22Rv1 (cell line): ENCODE results near the gene NELL2.

Source experiments
- H3K27ac ChIP-seq: fragments of 450-650 bp; 2 replicates; pipeline ENCODE4 v1.5.1; 2017
- ZFX ChIP-seq: fragments of 450-650 bp; IDR thresholded peaks from 2 replicates; pipeline ENCODE4 v1.6.1; 2017; ENCODE audit warnings: antibody characterized with exemption, borderline replicate concordance
- TF ChIP-seq, protein P1 (sequence below): fragments of 450-650 bp; IDR thresholded peaks from 2 replicates; pipeline ENCODE4 v1.5.1; 2017; ENCODE audit warnings: mild to moderate bottlenecking

Gene NELL2

GRCh38 chr12:44511289-44511688 lies 364.8 kb downstream of the NELL2 start:
- no peak overlapping the region for H3K27ac ChIP-seq
- no peak for TF ChIP-seq ZFX
- TF ChIP-seq, protein P1, sequence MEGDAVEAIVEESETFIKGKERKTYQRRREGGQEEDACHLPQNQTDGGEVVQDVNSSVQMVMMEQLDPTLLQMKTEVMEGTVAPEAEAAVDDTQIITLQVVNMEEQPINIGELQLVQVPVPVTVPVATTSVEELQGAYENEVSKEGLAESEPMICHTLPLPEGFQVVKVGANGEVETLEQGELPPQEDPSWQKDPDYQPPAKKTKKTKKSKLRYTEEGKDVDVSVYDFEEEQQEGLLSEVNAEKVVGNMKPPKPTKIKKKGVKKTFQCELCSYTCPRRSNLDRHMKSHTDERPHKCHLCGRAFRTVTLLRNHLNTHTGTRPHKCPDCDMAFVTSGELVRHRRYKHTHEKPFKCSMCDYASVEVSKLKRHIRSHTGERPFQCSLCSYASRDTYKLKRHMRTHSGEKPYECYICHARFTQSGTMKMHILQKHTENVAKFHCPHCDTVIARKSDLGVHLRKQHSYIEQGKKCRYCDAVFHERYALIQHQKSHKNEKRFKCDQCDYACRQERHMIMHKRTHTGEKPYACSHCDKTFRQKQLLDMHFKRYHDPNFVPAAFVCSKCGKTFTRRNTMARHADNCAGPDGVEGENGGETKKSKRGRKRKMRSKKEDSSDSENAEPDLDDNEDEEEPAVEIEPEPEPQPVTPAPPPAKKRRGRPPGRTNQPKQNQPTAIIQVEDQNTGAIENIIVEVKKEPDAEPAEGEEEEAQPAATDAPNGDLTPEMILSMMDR = no peak

DNA sequence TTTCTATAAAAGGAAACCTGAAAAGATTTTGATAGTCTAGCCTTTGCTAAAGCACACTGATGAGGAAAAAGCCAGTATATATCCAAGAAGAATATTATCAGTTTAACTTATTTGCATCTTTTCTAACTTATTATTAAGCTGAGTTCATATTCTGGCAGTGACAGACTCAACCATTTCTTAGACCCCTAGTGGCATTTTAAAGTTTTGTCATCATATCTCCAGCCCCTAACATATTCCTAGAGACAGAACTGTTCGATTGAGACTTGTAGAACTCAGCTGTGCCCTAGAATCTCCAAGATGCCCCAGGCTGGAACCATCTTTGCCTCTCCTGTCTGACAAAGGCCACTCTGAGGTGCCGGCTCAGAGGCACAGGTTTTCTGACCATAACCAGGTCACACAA lies 365.6 kb downstream of the NELL2 start:
- H3K27ac ChIP-seq = no peak overlapping the region
- TF ChIP-seq ZFX = no peak
- TF ChIP-seq, protein P1 = no peak

DNA sequence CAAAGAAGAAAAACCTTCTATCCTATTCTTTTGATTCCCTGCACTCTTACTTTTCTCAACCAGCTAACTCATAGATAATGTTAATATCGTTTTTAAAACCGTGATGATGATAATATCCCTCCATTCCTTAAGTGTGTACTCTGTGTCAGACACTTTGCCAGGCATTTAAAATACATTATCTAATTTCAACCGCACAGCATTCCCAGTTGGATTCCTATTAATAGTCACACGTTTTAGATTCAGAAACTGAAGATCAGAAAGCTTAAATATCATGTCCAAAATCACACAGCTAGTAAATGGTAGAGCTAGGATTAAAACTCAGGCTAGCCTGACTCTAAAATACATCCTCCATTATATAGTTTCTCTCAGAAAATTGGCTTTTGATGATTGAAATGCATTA lies 366.0 kb downstream of the NELL2 start:
- no peak for TF ChIP-seq ZFX
- TF ChIP-seq, protein P1 = no peak
- no peak overlapping the region for H3K27ac ChIP-seq

GRCh38 chr12:44509471-44509870 lies 366.6 kb downstream of the NELL2 start:
- H3K27ac ChIP-seq = no peak overlapping the region
- no peak for TF ChIP-seq ZFX
- TF ChIP-seq, protein P1 = no peak

DNA sequence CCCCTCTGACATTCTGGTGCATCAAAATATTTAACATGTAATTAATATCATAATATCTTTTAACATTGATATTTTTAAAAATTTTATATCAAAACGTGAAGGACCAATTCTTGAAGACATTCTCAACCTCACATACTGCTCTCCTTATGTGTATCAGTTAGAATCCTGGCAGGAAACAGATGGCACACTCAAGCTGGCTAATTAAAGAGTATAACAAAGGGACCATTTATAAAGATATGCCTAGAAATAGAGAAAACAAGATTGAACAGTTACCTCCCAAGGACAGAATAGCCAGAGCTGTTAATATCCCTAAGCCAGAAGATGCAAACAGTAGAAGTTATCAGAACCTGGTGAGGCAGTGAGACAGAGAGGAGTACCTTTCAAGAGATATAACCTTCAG lies 368.7 kb downstream of the NELL2 start:
- H3K27ac ChIP-seq = no peak overlapping the region
- no peak for TF ChIP-seq ZFX
- TF ChIP-seq, protein P1 = no peak

GRCh38 chr12:44504799-44505198 lies 371.3 kb downstream of the NELL2 start:
- TF ChIP-seq, protein P1 = no peak
- TF ChIP-seq ZFX = no peak
- H3K27ac ChIP-seq = no peak overlapping the region

DNA sequence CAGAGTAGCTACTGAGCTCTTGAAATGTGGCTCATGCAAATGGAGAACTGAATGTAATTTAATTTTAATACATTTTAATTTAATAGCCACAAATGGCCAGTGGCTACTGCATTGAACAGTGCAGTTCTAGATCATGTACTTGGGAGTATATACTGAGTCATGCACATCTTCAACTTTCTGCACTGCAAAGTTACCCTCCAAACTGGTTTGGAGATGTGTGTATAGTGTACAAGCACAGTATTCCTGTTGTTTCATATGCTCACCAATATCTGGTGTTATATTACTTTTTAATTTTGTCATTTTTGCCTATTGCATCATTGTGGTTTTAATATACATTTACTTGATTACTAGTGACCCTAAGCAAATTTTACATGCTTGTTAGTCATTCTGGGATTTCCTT lies 372.8 kb downstream of the NELL2 start:
- no peak for TF ChIP-seq ZFX
- TF ChIP-seq, protein P1 = no peak
- no peak overlapping the region for H3K27ac ChIP-seq
